GM23338 (cell line): Measurements from ENCODE around the gene SUGP1. TPM values are rescaled to one million over a fixed set of nuclear protein-coding genes. Genes with fewer than 3 reads are reported as not detected.

Experiments
- ATAC-seq: fragments of 200-7000 bp; cut with Tn5 transposase; 3 replicates; pipeline ENCODE4 v1.9.1; 2020
- DNase-seq: peaks from one replicate; pipeline ENCODE4 v3.0.0-alpha.2; 2015; ENCODE audit warnings: low spot score
- H2AFZ ChIP-seq: fragments of 200-600 bp; sonication (generic); 2 replicates; pipeline ENCODE4 v1.8.0; 2016; ENCODE audit warnings: antibody characterized with exemption, mild to moderate bottlenecking, moderate library complexity
- H3F3A ChIP-seq: fragments of 200-600 bp; sonication (generic); replicated peaks from 2 replicates; pipeline ENCODE4 v1.8.0; 2017; ENCODE audit warnings: antibody characterized with exemption, mixed run types, low read depth
- H3K27ac ChIP-seq: fragments of 200-600 bp; sonication (generic); 2 replicates; pipeline ENCODE4 v1.6.1; 2016; ENCODE audit warnings: low read depth
- H3K27me3 ChIP-seq: fragments of 200-600 bp; sonication (generic); 2 replicates; pipeline ENCODE4 v1.8.0; 2016; ENCODE audit warnings: mild to moderate bottlenecking, mixed run types, moderate library complexity; ENCODE audit not compliant: insufficient read depth
- H3K36me3 ChIP-seq: fragments of 200-600 bp; sonication (generic); 2 replicates; pipeline ENCODE4 v1.8.0; 2016; ENCODE audit warnings: mild to moderate bottlenecking; ENCODE audit not compliant: insufficient read depth
- H3K4me1 ChIP-seq: fragments of 200-600 bp; sonication (generic); 2 replicates; pipeline ENCODE4 v1.8.0; 2016; ENCODE audit warnings: mild to moderate bottlenecking, moderate library complexity; ENCODE audit not compliant: insufficient read depth
- H3K4me2 ChIP-seq: fragments of 200-600 bp; sonication (generic); 2 replicates; pipeline ENCODE4 v1.7.1; 2017; ENCODE audit warnings: mixed run types
- H3K4me3 ChIP-seq: fragments of 200-600 bp; sonication (generic); 2 replicates; pipeline ENCODE4 v1.6.1; 2016; ENCODE audit warnings: mixed run types
- H3K79me2 ChIP-seq: fragments of 200-600 bp; sonication (generic); replicated peaks from 2 replicates; pipeline ENCODE4 v1.8.0; 2017; ENCODE audit warnings: mild to moderate bottlenecking; ENCODE audit not compliant: insufficient read depth
- H3K9me2 ChIP-seq: fragments of 200-600 bp; sonication (generic); 2 replicates; pipeline ENCODE4 v1.8.0; 2017; ENCODE audit not compliant: insufficient read depth
- H4K20me1 ChIP-seq: fragments of 200-600 bp; sonication (generic); replicated peaks from 2 replicates; pipeline ENCODE4 v1.8.0; 2017; ENCODE audit warnings: mild to moderate bottlenecking; ENCODE audit not compliant: insufficient read depth
- H3K27ac Mint-ChIP-seq: 2 replicates; pipeline ENCODE4 v1.8.0; 2020; ENCODE audit warnings: inconsistent platforms, mild to moderate bottlenecking, moderate library complexity, mixed read lengths
- H3K27me3 Mint-ChIP-seq: 3 replicates; pipeline ENCODE4 v1.8.0; 2022; ENCODE audit warnings: low read depth, mild to moderate bottlenecking, moderate library complexity, mixed read lengths, inconsistent platforms; ENCODE audit not compliant: insufficient read depth, poor library complexity
- H3K36me3 Mint-ChIP-seq: 3 replicates; pipeline ENCODE4 v1.8.0; 2021; ENCODE audit warnings: low read depth, mild to moderate bottlenecking, inconsistent platforms, moderate library complexity, mixed read lengths
- H3K4me1 Mint-ChIP-seq: 3 replicates; pipeline ENCODE4 v1.8.0; 2020; ENCODE audit warnings: mild to moderate bottlenecking, inconsistent platforms, mixed read lengths
- H3K4me3 Mint-ChIP-seq: 3 replicates; pipeline ENCODE4 v1.8.0; 2021; ENCODE audit warnings: moderate library complexity, mild to moderate bottlenecking, inconsistent platforms, mixed read lengths
- H3K9me3 Mint-ChIP-seq: 3 replicates; pipeline ENCODE4 v1.8.0; 2020; ENCODE audit warnings: moderate library complexity, mild to moderate bottlenecking, inconsistent platforms, mixed read lengths
- CREB1 ChIP-seq: fragments of 250-450 bp; sonication (Bioruptor Pico); IDR thresholded peaks from 2 replicates; pipeline ENCODE4 v1.5.0; 2020; ENCODE audit warnings: low read depth, mild to moderate bottlenecking, moderate library complexity
- EZH2 ChIP-seq: fragments of 200-600 bp; sonication (generic); IDR thresholded peaks from one replicate; pipeline ENCODE4 v1.8.0; 2017; ENCODE audit warnings: antibody characterized with exemption, mild to moderate bottlenecking, low read depth; ENCODE audit not compliant: unreplicated experiment
- EZH2phosphoT487 ChIP-seq: fragments of 200-600 bp; sonication (generic); IDR thresholded peaks from one replicate; pipeline ENCODE4 v1.8.1; 2018; ENCODE audit warnings: antibody characterized with exemption; ENCODE audit not compliant: unreplicated experiment
- JUNB ChIP-seq: IDR thresholded peaks from one replicate; pipeline ENCODE4 v1.6.1; 2016; ENCODE audit warnings: antibody characterized with exemption; ENCODE audit not compliant: unreplicated experiment
- NANOG ChIP-seq: IDR thresholded peaks from 2 replicates; pipeline ENCODE4 v1.6.1; 2016; ENCODE audit warnings: antibody characterized with exemption, borderline replicate concordance
- POLR2AphosphoS5 ChIP-seq: IDR thresholded peaks from 2 replicates; pipeline ENCODE4 v1.6.1; 2016; ENCODE audit warnings: antibody characterized with exemption, low read depth
- STAT1 ChIP-seq: IDR thresholded peaks from one replicate; pipeline ENCODE4 v1.6.1; 2016; ENCODE audit warnings: antibody characterized with exemption; ENCODE audit not compliant: unreplicated experiment
- ZNF114 ChIP-seq: fragments of 250-450 bp; sonication (Bioruptor Pico); IDR thresholded peaks from 2 replicates; pipeline ENCODE4 v1.5.0; 2020; ENCODE audit warnings: mild to moderate bottlenecking, moderate library complexity
- ZNF331 ChIP-seq: fragments of 250-450 bp; sonication (Bioruptor Pico); IDR thresholded peaks from 2 replicates; pipeline ENCODE4 v1.5.0; 2020; ENCODE audit warnings: low read depth, mild to moderate bottlenecking, moderate library complexity
- polyA plus RNA-seq: library from polyadenylated mRNA; unstranded; fragments of >200 nt; fragmentation: Nextera tagmentation; extraction: Ambion mirVana; gene quantifications from 2 replicates; pipeline ENCODE4 v1.2.1, GENCODE V29; 2016
- total RNA-seq: library from RNA; depleted of rRNA; stranded (reverse); fragments of >200 nt; shearing (Covaris generic); gene quantifications from 2 replicates; pipeline ENCODE4 v1.2.3, GENCODE V29; 2014
- TF ChIP-seq, protein P1 (sequence below), 2 experiments: fragments of 200-600 bp in 1 of 2; sonication (generic) in 1 of 2; conservative IDR thresholded peaks; 2 replicates each; pipeline versions ENCODE4 v1.5.1 to v1.6.1; 2016 to 2017; ENCODE audit warnings: antibody characterized with exemption in 2 of 2, low read depth in 2 of 2, mild to moderate bottlenecking in 2 of 2, moderate library complexity in 1 of 2
- TF ChIP-seq, protein P2 (sequence below): fragments of 250-450 bp; sonication (Bioruptor Pico); IDR thresholded peaks from 2 replicates; pipeline ENCODE4 v1.5.0; 2020; ENCODE audit warnings: mild to moderate bottlenecking, moderate library complexity
- TF ChIP-seq, protein P3 (sequence below): IDR thresholded peaks from 2 replicates; pipeline ENCODE4 v1.6.1; 2016; ENCODE audit warnings: antibody characterized with exemption
- TF ChIP-seq, protein P4 (sequence below): IDR thresholded peaks from one replicate; pipeline ENCODE4 v1.6.1; 2018; ENCODE audit warnings: antibody characterized with exemption; ENCODE audit not compliant: unreplicated experiment

Gene SUGP1
- total and polyA plus RNA-seq, 2 experiments from 2014 or later, result 38.6 to 61.6 TPM

DNA sequence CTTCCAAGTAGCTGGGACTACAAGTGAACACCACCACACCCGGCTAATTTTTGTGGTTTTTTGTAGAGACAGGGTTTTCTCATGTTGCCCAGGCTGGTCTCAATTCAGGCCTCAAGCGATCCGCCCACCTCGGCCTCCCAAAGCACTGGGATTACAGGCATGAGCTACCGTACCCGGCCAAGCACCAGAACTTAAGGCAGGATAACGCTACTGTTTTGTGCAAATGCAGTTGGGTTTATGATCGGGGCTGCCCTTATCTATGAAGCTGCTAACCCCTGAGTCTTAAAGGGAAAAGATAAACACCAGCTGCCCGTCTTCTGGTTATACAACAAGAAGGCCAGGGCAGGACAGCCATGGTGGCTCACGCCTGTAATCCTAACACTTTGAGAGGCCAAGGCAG is 34.6 kb downstream of the SUGP1 start:
- H3K4me2 ChIP-seq, result no peak overlapping the region
- TF ChIP-seq POLR2AphosphoS5, result no peak
- TF ChIP-seq ZNF114, result no peak
- TF ChIP-seq, protein P1, sequence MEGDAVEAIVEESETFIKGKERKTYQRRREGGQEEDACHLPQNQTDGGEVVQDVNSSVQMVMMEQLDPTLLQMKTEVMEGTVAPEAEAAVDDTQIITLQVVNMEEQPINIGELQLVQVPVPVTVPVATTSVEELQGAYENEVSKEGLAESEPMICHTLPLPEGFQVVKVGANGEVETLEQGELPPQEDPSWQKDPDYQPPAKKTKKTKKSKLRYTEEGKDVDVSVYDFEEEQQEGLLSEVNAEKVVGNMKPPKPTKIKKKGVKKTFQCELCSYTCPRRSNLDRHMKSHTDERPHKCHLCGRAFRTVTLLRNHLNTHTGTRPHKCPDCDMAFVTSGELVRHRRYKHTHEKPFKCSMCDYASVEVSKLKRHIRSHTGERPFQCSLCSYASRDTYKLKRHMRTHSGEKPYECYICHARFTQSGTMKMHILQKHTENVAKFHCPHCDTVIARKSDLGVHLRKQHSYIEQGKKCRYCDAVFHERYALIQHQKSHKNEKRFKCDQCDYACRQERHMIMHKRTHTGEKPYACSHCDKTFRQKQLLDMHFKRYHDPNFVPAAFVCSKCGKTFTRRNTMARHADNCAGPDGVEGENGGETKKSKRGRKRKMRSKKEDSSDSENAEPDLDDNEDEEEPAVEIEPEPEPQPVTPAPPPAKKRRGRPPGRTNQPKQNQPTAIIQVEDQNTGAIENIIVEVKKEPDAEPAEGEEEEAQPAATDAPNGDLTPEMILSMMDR (conservative IDR thresholded peaks at IDR 0.05; ENCODE audit: low read depth in 2 of 2), result no peak
- TF ChIP-seq, protein P2, sequence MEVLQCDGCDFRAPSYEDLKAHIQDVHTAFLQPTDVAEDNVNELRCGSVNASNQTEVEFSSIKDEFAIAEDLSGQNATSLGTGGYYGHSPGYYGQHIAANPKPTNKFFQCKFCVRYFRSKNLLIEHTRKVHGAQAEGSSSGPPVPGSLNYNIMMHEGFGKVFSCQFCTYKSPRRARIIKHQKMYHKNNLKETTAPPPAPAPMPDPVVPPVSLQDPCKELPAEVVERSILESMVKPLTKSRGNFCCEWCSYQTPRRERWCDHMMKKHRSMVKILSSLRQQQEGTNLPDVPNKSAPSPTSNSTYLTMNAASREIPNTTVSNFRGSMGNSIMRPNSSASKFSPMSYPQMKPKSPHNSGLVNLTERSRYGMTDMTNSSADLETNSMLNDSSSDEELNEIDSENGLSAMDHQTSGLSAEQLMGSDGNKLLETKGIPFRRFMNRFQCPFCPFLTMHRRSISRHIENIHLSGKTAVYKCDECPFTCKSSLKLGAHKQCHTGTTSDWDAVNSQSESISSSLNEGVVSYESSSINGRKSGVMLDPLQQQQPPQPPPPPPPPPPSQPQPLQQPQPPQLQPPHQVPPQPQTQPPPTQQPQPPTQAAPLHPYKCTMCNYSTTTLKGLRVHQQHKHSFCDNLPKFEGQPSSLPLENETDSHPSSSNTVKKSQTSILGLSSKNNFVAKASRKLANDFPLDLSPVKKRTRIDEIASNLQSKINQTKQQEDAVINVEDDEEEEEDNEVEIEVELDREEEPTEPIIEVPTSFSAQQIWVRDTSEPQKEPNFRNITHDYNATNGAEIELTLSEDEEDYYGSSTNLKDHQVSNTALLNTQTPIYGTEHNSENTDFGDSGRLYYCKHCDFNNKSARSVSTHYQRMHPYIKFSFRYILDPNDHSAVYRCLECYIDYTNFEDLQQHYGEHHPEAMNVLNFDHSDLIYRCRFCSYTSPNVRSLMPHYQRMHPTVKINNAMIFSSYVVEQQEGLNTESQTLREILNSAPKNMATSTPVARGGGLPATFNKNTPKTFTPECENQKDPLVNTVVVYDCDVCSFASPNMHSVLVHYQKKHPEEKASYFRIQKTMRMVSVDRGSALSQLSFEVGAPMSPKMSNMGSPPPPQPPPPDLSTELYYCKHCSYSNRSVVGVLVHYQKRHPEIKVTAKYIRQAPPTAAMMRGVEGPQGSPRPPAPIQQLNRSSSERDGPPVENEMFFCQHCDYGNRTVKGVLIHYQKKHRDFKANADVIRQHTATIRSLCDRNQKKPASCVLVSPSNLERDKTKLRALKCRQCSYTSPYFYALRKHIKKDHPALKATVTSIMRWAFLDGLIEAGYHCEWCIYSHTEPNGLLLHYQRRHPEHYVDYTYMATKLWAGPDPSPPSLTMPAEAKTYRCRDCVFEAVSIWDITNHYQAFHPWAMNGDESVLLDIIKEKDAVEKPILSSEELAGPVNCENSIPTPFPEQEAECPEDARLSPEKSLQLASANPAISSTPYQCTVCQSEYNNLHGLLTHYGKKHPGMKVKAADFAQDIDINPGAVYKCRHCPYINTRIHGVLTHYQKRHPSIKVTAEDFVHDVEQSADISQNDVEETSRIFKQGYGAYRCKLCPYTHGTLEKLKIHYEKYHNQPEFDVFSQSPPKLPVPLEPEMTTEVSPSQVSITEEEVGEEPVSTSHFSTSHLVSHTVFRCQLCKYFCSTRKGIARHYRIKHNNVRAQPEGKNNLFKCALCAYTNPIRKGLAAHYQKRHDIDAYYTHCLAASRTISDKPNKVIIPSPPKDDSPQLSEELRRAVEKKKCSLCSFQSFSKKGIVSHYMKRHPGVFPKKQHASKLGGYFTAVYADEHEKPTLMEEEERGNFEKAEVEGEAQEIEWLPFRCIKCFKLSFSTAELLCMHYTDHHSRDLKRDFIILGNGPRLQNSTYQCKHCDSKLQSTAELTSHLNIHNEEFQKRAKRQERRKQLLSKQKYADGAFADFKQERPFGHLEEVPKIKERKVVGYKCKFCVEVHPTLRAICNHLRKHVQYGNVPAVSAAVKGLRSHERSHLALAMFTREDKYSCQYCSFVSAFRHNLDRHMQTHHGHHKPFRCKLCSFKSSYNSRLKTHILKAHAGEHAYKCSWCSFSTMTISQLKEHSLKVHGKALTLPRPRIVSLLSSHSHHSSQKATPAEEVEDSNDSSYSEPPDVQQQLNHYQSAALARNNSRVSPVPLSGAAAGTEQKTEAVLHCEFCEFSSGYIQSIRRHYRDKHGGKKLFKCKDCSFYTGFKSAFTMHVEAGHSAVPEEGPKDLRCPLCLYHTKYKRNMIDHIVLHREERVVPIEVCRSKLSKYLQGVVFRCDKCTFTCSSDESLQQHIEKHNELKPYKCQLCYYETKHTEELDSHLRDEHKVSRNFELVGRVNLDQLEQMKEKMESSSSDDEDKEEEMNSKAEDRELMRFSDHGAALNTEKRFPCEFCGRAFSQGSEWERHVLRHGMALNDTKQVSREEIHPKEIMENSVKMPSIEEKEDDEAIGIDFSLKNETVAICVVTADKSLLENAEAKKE, result no peak
- TF ChIP-seq NANOG, result no peak
- no peak for TF ChIP-seq ZNF331 (CRISPR knock-in tag)
- TF ChIP-seq, protein P3, sequence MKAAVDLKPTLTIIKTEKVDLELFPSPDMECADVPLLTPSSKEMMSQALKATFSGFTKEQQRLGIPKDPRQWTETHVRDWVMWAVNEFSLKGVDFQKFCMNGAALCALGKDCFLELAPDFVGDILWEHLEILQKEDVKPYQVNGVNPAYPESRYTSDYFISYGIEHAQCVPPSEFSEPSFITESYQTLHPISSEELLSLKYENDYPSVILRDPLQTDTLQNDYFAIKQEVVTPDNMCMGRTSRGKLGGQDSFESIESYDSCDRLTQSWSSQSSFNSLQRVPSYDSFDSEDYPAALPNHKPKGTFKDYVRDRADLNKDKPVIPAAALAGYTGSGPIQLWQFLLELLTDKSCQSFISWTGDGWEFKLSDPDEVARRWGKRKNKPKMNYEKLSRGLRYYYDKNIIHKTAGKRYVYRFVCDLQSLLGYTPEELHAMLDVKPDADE, result no peak
- TF ChIP-seq, protein P4, sequence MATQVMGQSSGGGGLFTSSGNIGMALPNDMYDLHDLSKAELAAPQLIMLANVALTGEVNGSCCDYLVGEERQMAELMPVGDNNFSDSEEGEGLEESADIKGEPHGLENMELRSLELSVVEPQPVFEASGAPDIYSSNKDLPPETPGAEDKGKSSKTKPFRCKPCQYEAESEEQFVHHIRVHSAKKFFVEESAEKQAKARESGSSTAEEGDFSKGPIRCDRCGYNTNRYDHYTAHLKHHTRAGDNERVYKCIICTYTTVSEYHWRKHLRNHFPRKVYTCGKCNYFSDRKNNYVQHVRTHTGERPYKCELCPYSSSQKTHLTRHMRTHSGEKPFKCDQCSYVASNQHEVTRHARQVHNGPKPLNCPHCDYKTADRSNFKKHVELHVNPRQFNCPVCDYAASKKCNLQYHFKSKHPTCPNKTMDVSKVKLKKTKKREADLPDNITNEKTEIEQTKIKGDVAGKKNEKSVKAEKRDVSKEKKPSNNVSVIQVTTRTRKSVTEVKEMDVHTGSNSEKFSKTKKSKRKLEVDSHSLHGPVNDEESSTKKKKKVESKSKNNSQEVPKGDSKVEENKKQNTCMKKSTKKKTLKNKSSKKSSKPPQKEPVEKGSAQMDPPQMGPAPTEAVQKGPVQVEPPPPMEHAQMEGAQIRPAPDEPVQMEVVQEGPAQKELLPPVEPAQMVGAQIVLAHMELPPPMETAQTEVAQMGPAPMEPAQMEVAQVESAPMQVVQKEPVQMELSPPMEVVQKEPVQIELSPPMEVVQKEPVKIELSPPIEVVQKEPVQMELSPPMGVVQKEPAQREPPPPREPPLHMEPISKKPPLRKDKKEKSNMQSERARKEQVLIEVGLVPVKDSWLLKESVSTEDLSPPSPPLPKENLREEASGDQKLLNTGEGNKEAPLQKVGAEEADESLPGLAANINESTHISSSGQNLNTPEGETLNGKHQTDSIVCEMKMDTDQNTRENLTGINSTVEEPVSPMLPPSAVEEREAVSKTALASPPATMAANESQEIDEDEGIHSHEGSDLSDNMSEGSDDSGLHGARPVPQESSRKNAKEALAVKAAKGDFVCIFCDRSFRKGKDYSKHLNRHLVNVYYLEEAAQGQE, result no peak
- TF ChIP-seq EZH2, result no peak
- no peak for TF ChIP-seq CREB1 (CRISPR knock-in tag)
- no peak for TF ChIP-seq STAT1
- no peak for TF ChIP-seq JUNB
- TF ChIP-seq EZH2phosphoT487, result no peak
- H3K27ac ChIP-seq, result no peak overlapping the region
- H3K27me3 ChIP-seq, result no peaks in the 10 kb centered on the region
- H4K20me1 ChIP-seq, result peaks cover 5% of the 10 kb centered on the region
- Mint-ChIP-seq H3K36me3 (peaks cover 32% of the 10 kb centered on the region), H3K27me3 (no peaks in the 10 kb centered on the region), H3K27ac (no peak overlapping the region), H3K4me3 (no peak overlapping the region), H3K4me1 (no peaks in the 10 kb centered on the region), H3K9me3 (no peaks in the 10 kb centered on the region)
- no peaks in the 10 kb centered on the region for H3K9me2 ChIP-seq
- H3K4me1 ChIP-seq, result no peaks in the 10 kb centered on the region
- H3K4me3 ChIP-seq, result no peak overlapping the region
- peaks cover 6% of the 10 kb centered on the region; the same call in 1 of the 2 replicates for H3K36me3 ChIP-seq
- no peak overlapping the region for H2AFZ ChIP-seq
- ATAC-seq, result no peak
- H3K79me2 ChIP-seq, result no peaks in the 10 kb centered on the region
- DNase-seq, result no peak
- no peaks in the 10 kb centered on the region for H3F3A ChIP-seq
